HUES6 (cell line): ENCODE measurements around the gene UBN2.
"Not testable (repeated sequence)": the region's sequence is repeated elsewhere in the genome, so short reads cannot be mapped to it uniquely, and the experiment has no call there.

Experiments used
- H3K27ac ChIP-seq: 2 replicates; pipeline ENCODE4 v1.7.0; 2013; ENCODE audit warnings: low read depth, mild to moderate bottlenecking, low read length, inconsistent platforms
- H3K27me3 ChIP-seq: 2 replicates; pipeline ENCODE4 v1.6.1; 2013; ENCODE audit warnings: low read length; ENCODE audit not compliant: control insufficient read depth, insufficient read depth
- H3K36me3 ChIP-seq: 2 replicates; pipeline ENCODE4 v1.6.1; 2013; ENCODE audit warnings: low read length; ENCODE audit not compliant: control insufficient read depth, insufficient read depth
- H3K4me1 ChIP-seq: 2 replicates; pipeline ENCODE4 v1.6.1; 2013; ENCODE audit warnings: low read length; ENCODE audit not compliant: control insufficient read depth, insufficient read depth
- H3K4me3 ChIP-seq: 2 replicates; pipeline ENCODE4 v1.5.1; 2013; ENCODE audit warnings: low read depth, low read length
- H3K9ac ChIP-seq: one replicate; pipeline ENCODE4 v1.6.1; 2013; ENCODE audit warnings: mild to moderate bottlenecking, low read length
- H3K9me3 ChIP-seq: 2 replicates; pipeline ENCODE4 v1.6.1; 2013; ENCODE audit warnings: low read depth, low read length; ENCODE audit not compliant: control insufficient read depth, insufficient read depth

The UBN2 gene

GRCh38 chr7:139212133-139212532 is 18.9 kb upstream of the UBN2 start:
- peaks cover 8% of the 10 kb centered on the region for H3K9me3 ChIP-seq
- no peak overlapping the region for H3K9ac ChIP-seq
- H3K36me3 ChIP-seq = no peaks in the 10 kb centered on the region
- no peaks in the 10 kb centered on the region for H3K4me1 ChIP-seq
- H3K4me3 ChIP-seq = no peak overlapping the region
- H3K27me3 ChIP-seq = no peaks in the 10 kb centered on the region
- no peak overlapping the region for H3K27ac ChIP-seq

DNA sequence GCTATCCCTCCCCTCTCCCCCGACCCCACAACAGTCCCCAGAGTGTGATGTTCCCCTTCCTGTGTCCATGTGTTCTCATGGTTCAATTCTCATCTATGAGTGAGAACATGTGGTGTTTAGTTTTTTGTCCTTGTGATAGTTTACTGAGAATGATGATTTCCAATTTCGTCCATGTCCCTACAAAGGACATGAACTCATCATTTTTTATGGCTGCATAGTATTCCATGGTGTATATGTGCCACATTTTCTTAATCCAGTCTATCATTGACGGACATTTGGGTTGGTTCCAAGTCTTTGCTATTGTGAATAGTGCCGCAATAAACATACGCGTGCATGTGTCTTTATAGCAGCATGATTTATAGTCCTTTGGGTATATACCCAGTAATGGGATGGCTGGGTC is 17.5 kb upstream of the UBN2 start:
- not testable (repeated sequence) for H3K4me3 ChIP-seq, H3K9ac ChIP-seq, H3K36me3 ChIP-seq, H3K27ac ChIP-seq, H3K4me1 ChIP-seq, H3K27me3 ChIP-seq, H3K9me3 ChIP-seq

- no peak overlapping the region for H3K4me3 ChIP-seq
- no peak overlapping the region for H3K9ac ChIP-seq
- H3K27ac ChIP-seq = no peak overlapping the region
- no peaks in the 10 kb centered on the region for H3K27me3 ChIP-seq
- no peaks in the 10 kb centered on the region for H3K36me3 ChIP-seq
- H3K9me3 ChIP-seq = no peaks in the 10 kb centered on the region
- H3K4me1 ChIP-seq = no peaks in the 10 kb centered on the region
Measured at GRCh38 chr7:139218173-139218572, 12.9 kb upstream of the UBN2 start.

GRCh38 chr7:139224219-139224618 is 6.8 kb upstream of the UBN2 start:
- H3K27ac ChIP-seq = no peak overlapping the region
- peaks cover 20% of the 10 kb centered on the region for H3K9me3 ChIP-seq
- no peaks in the 10 kb centered on the region for H3K4me1 ChIP-seq
- no peak overlapping the region for H3K4me3 ChIP-seq
- H3K27me3 ChIP-seq = no peaks in the 10 kb centered on the region
- no peak overlapping the region for H3K9ac ChIP-seq
- H3K36me3 ChIP-seq = no peaks in the 10 kb centered on the region

DNA sequence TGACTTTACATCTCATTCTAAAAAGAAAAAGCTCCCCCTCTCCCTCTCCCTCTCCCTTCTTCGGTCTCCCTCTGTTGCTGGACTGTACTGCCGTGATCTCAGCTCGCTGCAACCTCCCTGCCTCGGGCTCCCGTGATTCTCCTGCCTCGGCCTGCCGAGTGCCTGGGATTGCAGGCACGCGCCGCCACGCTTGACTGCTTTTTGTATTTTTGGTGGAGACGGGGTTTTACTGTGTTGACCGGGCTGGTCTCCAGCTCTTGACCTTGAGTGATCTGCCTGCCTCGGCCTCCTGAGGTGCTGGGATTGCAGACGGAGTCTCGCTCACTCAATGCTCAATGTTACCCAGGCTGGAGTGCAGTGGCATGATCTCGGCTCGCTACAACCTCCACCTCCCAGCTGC is 6.2 kb upstream of the UBN2 start:
- not testable (repeated sequence) for H3K9ac ChIP-seq, H3K4me3 ChIP-seq, H3K27me3 ChIP-seq, H3K4me1 ChIP-seq, H3K36me3 ChIP-seq, H3K27ac ChIP-seq
- H3K9me3 ChIP-seq = peaks cover 20% of the 10 kb centered on the region

DNA sequence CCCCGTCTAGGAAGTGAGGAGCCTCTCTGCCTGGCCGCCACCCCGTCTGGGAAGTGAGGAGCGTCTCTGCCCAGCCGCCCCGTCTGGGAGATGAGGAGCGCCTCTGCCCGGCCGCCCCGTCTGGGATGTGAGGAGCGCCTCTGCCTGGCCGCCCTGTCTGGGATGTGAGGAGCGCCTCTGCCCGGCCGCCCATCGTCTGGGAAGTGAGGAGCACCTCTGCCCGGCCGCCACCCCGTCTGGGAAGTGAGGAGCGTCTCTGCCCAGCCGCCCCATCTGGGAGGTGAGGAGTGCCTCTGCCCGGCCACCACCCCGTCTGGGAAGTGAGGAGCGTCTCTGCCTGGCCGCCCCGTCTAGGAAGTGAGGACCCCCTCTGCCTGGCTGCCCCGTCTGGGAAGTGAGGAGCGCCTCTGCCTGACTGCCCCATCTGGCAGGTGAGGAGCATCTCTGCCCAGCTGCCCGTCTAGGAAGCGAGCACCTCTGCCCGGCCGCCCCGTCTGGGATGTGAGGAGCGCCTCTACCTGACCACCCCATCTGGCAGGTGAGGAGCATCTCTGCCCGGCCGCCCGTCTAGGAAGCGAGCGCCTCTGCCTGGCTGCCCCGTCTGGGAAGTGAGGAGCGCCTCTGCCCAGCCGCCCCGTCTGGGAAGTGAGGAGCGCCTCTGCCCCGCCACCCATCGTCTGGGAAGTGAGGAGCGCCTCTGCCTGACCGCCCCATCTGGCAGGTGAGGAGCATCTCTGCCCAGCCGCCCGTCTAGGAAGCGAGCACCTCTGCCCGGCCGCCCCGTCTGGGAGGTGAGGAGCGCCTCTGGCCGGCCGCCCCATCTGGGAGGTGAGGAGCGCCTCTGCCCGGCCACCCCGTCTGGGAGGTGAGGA is 5.5 kb upstream of the UBN2 start:
- H3K9ac ChIP-seq, H3K27me3 ChIP-seq, H3K27ac ChIP-seq, H3K4me3 ChIP-seq, H3K4me1 ChIP-seq, H3K36me3 ChIP-seq: not testable (repeated sequence)
- H3K9me3 ChIP-seq = peaks cover 20% of the 10 kb centered on the region

- not testable (repeated sequence) for H3K36me3 ChIP-seq, H3K4me3 ChIP-seq, H3K9ac ChIP-seq, H3K4me1 ChIP-seq, H3K27me3 ChIP-seq, H3K27ac ChIP-seq
- peaks cover 20% of the 10 kb centered on the region for H3K9me3 ChIP-seq
Measured at GRCh38 chr7:139226158-139226515, 4.9 kb upstream of the UBN2 start.

GRCh38 chr7:139226988-139227488 is 4.0 kb upstream of the UBN2 start:
- not testable (repeated sequence) for H3K4me3 ChIP-seq, H3K9ac ChIP-seq, H3K36me3 ChIP-seq, H3K27ac ChIP-seq, H3K27me3 ChIP-seq, H3K4me1 ChIP-seq
- H3K9me3 ChIP-seq = peaks cover 20% of the 10 kb centered on the region

- Histone ChIP-seq H3K9ac (no peak overlapping the region), H3K27me3 (no peaks in the 10 kb centered on the region), H3K4me1 (peaks cover 9% of the 10 kb centered on the region), H3K36me3 (no peaks in the 10 kb centered on the region), H3K27ac (no peak overlapping the region), H3K9me3 (peaks cover 4% of the 10 kb centered on the region), H3K4me3 (peak overlapping the region; percentile 98)
Measured at GRCh38 chr7:139230023-139230422, 1.0 kb upstream of the UBN2 start.

GRCh38 chr7:139230484-139230773 is 608 bp upstream of the UBN2 start:
- peak overlapping the region; percentile 58 for H3K9ac ChIP-seq
- H3K27ac ChIP-seq = peak overlapping the region; percentile 29; the same call in 1 of the 2 replicates
- H3K4me1 ChIP-seq = peaks cover 9% of the 10 kb centered on the region
- H3K9me3 ChIP-seq = peaks cover 3% of the 10 kb centered on the region; the same call in 1 of the 2 replicates
- H3K27me3 ChIP-seq = no peaks in the 10 kb centered on the region
- H3K36me3 ChIP-seq = no peaks in the 10 kb centered on the region
- H3K4me3 ChIP-seq = peak overlapping the region; percentile 98

DNA sequence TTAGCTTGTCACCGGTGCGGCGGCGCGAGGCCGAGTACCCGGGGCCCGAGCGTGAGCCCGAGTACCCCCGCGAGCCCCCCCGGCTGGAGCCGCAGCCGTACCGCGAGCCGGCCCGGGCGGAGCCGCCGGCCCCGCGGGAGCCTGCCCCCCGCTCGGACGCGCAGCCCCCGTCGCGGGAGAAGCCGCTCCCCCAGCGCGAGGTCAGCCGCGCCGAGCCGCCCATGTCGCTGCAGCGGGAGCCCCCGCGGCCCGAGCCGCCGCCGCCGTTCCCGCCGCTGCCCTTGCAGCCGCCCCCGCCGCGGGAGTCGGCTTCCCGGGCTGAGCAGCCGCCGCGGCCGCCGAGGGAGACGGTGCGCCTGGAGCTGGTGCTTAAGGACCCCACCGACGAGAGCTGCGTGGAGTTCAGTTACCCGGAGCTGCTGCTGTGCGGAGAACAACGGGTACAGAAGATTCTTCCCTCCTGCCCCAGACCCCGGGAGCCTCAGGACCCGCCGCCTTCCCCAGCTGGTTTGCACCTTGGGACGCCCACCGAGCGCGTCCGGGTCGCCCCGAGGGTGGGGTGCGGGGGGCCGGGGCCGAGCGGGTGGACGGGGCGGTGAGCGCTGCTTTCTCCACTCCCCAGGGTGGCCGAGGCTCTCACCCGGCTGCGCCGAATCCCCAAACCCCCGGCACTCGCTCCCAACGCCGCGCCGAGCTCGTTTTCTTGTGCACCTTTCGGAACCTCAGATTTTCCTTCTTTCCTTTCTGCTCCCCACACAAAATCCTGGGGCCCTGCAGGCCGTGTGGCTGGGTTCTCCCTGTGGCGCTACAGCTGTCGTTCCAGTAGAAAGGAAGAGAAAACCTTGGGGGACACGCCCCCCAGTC is 708 bp downstream of the UBN2 start:
- H3K4me1 ChIP-seq = peaks cover 9% of the 10 kb centered on the region
- H3K4me3 ChIP-seq = peak overlapping the region; percentile 98
- peak overlapping the region; percentile 67; the same call in 1 of the 2 replicates for H3K27ac ChIP-seq
- 0 out of 2 replicates have a peak, but pooled peaks cover under 1% of the 10 kb centered on the region for H3K36me3 ChIP-seq
- H3K9me3 ChIP-seq = no peaks in the 10 kb centered on the region
- H3K9ac ChIP-seq = peak overlapping the region; percentile 92
- no peaks in the 10 kb centered on the region for H3K27me3 ChIP-seq
